K562 (cell line): ENCODE data around the gene THBS1.

Source experiments
- CBX5 ChIP-seq: IDR thresholded peaks from 2 replicates; pipeline ENCODE4 v1.6.1; 2014; ENCODE audit warnings: low read depth, borderline replicate concordance
- CTCF ChIP-seq, 3 experiments: IDR thresholded peaks in 2 of 3; conservative IDR thresholded peaks in 1 of 3; 2 replicates each; pipeline ENCODE4 v1.5.1; 2011 to 2012; ENCODE audit warnings: low read length in 3 of 3, mild to moderate bottlenecking in 3 of 3, control low read depth in 2 of 3, improper control_type of control experiment in 1 of 3, inconsistent platforms in 1 of 3, low read depth in 1 of 3, mixed read lengths in 1 of 3, moderate library complexity in 1 of 3; ENCODE audit not compliant: insufficient read depth in 2 of 3
- MAFG ChIP-seq: fragments of 450-650 bp; conservative IDR thresholded peaks from 2 replicates; pipeline ENCODE4 v1.6.1; 2016; ENCODE audit warnings: missing genetic modification characterization, missing compliant biosample characterization
- NKRF ChIP-seq: fragments of 450-650 bp; IDR thresholded peaks from 2 replicates; pipeline ENCODE4 v1.6.1; 2016; ENCODE audit warnings: borderline replicate concordance
- ZBTB49 ChIP-seq: sonication (generic); formaldehyde crosslinking; IDR thresholded peaks from 2 replicates; pipeline ENCODE4 v1.8.0; 2022; ENCODE audit warnings: missing genetic modification reagents, mild to moderate bottlenecking, borderline replicate concordance

- TF ChIP-seq NKRF (no peak), ZBTB49 (no peak), CBX5 (no peak), CTCF (IDR thresholded peaks at IDR 0.05 in 2 of 3, conservative IDR thresholded peaks at IDR 0.05 in 1 of 3; ENCODE audit: insufficient read depth in 2 of 3, low read depth in 1 of 3, low read length in 3 of 3) (no peak), MAFG (no peak)
These were observed 5.0 kb downstream of the THBS1 start for GRCh38 chr15:39585871-39586301.
